Neural progenitor cell (in vitro differentiated cells): ENCODE measurements around the gene IMPDH1. TPM values are rescaled to one million over a fixed set of nuclear protein-coding genes. Genes with fewer than 3 reads are reported as not detected.

Experiments
- DNase-seq: peaks from one replicate; pipeline ENCODE4 v3.0.0-alpha.2; 2016; ENCODE audit warnings: low spot score
- H2AFZ ChIP-seq: fragments of 200-600 bp; sonication (generic); replicated peaks from 2 replicates; pipeline ENCODE4 v1.6.1; 2016; ENCODE audit warnings: antibody characterized with exemption
- H3F3A ChIP-seq: fragments of 200-600 bp; sonication (generic); 2 replicates; pipeline ENCODE4 v1.6.1; 2016; ENCODE audit warnings: antibody characterized with exemption, low read depth
- H3K27ac ChIP-seq: fragments of 200-600 bp; sonication (generic); 2 replicates; pipeline ENCODE4 v1.5.1; 2016; ENCODE audit warnings: mild to moderate bottlenecking
- H3K27me3 ChIP-seq: fragments of 200-600 bp; sonication (generic); 2 replicates; pipeline ENCODE4 v1.6.1; 2016; ENCODE audit warnings: mild to moderate bottlenecking, moderate library complexity
- H3K36me3 ChIP-seq: fragments of 200-600 bp; sonication (generic); 2 replicates; pipeline ENCODE4 v1.5.1; 2016
- H3K4me1 ChIP-seq: fragments of 200-600 bp; sonication (generic); 2 replicates; pipeline ENCODE4 v1.6.1; 2016; ENCODE audit warnings: mixed run types
- H3K4me2 ChIP-seq: fragments of 200-600 bp; sonication (generic); 2 replicates; pipeline ENCODE4 v1.6.1; 2016
- H3K4me3 ChIP-seq: fragments of 200-600 bp; sonication (generic); 2 replicates; pipeline ENCODE4 v1.5.1; 2016
- H3K79me2 ChIP-seq: fragments of 200-600 bp; sonication (generic); 2 replicates; pipeline ENCODE4 v1.6.1; 2016; ENCODE audit warnings: low read depth
- H3K9ac ChIP-seq: fragments of 200-600 bp; sonication (generic); 2 replicates; pipeline ENCODE4 v1.6.1; 2016
- H3K9me3 ChIP-seq: fragments of 200-600 bp; sonication (generic); 2 replicates; pipeline ENCODE4 v1.5.1; 2016; ENCODE audit warnings: low read depth
- H4K20me1 ChIP-seq: fragments of 200-600 bp; sonication (generic); 2 replicates; pipeline ENCODE4 v1.6.1; 2016; ENCODE audit warnings: low read depth
- H3K27ac Mint-ChIP-seq: 3 replicates; pipeline ENCODE4 v1.8.0; 2021; ENCODE audit warnings: mixed read lengths
- H3K27me3 Mint-ChIP-seq: 2 replicates; pipeline ENCODE4 v1.8.0; 2022; ENCODE audit warnings: low read depth, mild to moderate bottlenecking, inconsistent platforms, moderate library complexity, mixed read lengths; ENCODE audit not compliant: insufficient read depth
- H3K36me3 Mint-ChIP-seq: 3 replicates; pipeline ENCODE4 v1.8.0; 2021; ENCODE audit warnings: mixed read lengths
- H3K4me1 Mint-ChIP-seq: 3 replicates; pipeline ENCODE4 v1.8.0; 2021; ENCODE audit warnings: mixed read lengths
- H3K4me3 Mint-ChIP-seq: 3 replicates; pipeline ENCODE4 v1.8.0; 2021; ENCODE audit warnings: mild to moderate bottlenecking, moderate library complexity, mixed read lengths
- H3K9me3 Mint-ChIP-seq: 3 replicates; pipeline ENCODE4 v1.8.0; 2020; ENCODE audit warnings: mixed read lengths
- CTCF ChIP-seq: fragments of 200-600 bp; sonication (generic); IDR thresholded peaks from 2 replicates; pipeline ENCODE4 v1.5.1; 2017; ENCODE audit warnings: antibody characterized with exemption, mild to moderate bottlenecking
- EZH2 ChIP-seq: fragments of 200-600 bp; sonication (generic); IDR thresholded peaks from 2 replicates; pipeline ENCODE4 v1.6.1; 2017; ENCODE audit warnings: antibody characterized with exemption, mild to moderate bottlenecking, moderate library complexity
- EZH2phosphoT487 ChIP-seq: fragments of 200-600 bp; sonication (generic); IDR thresholded peaks from 2 replicates; pipeline ENCODE4 v1.6.1; 2017; ENCODE audit warnings: antibody characterized with exemption
- total RNA-seq: library from RNA; depleted of rRNA; stranded (reverse); fragments of >200 nt; gene quantifications from 2 replicates; pipeline ENCODE4 v1.2.3, GENCODE V29; 2015; ENCODE audit warnings: low replicate concordance

The IMPDH1 gene
- total RNA-seq, 1 donor from 2014 or later, result 17.0 TPM

GRCh38 chr7:128391805-128392204 is 18.0 kb downstream of the IMPDH1 start:
- Histone ChIP-seq H3F3A (peaks cover 19% of the 10 kb centered on the region), H3K4me1 (peaks cover 29% of the 10 kb centered on the region), H3K4me2 (no peak overlapping the region), H3K4me3 (no peak overlapping the region), H2AFZ (no peak overlapping the region), H3K36me3 (no peaks in the 10 kb centered on the region), H3K9ac (no peak overlapping the region), H3K9me3 (no peaks in the 10 kb centered on the region), H3K79me2 (no peaks in the 10 kb centered on the region), H3K27ac (no peak overlapping the region), H4K20me1 (no peaks in the 10 kb centered on the region), H3K27me3 (peaks cover 14% of the 10 kb centered on the region)
- no peak for DNase-seq
- Mint-ChIP-seq H3K36me3 (peaks cover 2% of the 10 kb centered on the region), H3K27me3 (peaks cover 4% of the 10 kb centered on the region), H3K4me1 (peaks cover 37% of the 10 kb centered on the region), H3K4me3 (no peak overlapping the region), H3K9me3 (no peaks in the 10 kb centered on the region), H3K27ac (no peak overlapping the region)
- no peak for TF ChIP-seq CTCF
- no peak for TF ChIP-seq EZH2phosphoT487
- TF ChIP-seq EZH2, result no peak

- Mint-ChIP-seq H3K4me3 (no peak overlapping the region), H3K36me3 (peaks cover 2% of the 10 kb centered on the region), H3K4me1 (peaks cover 43% of the 10 kb centered on the region), H3K27me3 (peaks cover 4% of the 10 kb centered on the region), H3K9me3 (no peaks in the 10 kb centered on the region), H3K27ac (no peak overlapping the region)
- Histone ChIP-seq H3K79me2 (no peaks in the 10 kb centered on the region), H2AFZ (no peak overlapping the region), H3K27me3 (peaks cover 16% of the 10 kb centered on the region), H3K9ac (no peak overlapping the region), H3K4me1 (peaks cover 32% of the 10 kb centered on the region), H4K20me1 (no peaks in the 10 kb centered on the region), H3K4me3 (no peak overlapping the region), H3K36me3 (no peaks in the 10 kb centered on the region), H3K4me2 (no peak overlapping the region), H3F3A (peaks cover 19% of the 10 kb centered on the region), H3K9me3 (no peaks in the 10 kb centered on the region), H3K27ac (no peak overlapping the region)
- TF ChIP-seq EZH2phosphoT487 (no peak), EZH2 (no peak), CTCF (no peak)
- no peak for DNase-seq
These were observed 18.8 kb downstream of the IMPDH1 start for GRCh38 chr7:128390871-128391565.

DNA sequence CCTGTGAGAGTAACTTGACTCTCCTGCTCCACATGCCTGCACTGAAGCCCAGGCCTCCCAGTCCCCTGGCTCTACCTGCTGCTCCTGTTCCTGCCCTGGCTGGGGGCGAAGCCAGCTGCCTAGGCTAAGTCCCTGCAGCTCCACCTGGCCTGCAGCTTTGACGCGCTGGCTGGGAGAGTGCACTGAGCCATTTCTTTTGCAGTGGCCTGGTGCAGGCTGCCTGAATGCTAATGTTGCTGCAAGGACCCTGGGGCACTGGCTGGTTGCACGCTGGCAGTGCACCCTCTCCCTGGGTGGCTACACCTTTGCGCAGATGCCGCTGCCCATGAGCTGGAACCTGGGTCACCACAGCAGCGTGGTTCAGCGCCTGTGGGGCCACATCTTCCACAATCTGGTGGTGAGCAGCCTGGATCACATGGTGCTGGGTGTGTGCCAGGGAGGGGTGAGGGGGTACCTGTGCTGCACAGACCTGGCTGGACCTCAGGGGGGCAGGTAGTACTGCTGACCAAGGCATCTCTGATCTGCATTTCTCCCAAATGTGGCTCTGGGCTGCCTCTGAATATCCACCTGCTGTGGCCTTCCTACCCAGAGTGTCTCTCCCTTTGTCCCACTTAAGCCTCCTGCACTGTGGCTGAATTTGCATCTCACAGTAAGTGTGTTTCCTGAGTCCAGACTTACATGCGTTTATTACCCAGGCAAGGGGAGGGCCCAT is 20.0 kb downstream of the IMPDH1 start:
- H4K20me1 ChIP-seq, result no peaks in the 10 kb centered on the region
- H3K27me3 Mint-ChIP-seq, result peaks cover 5% of the 10 kb centered on the region
- H3K4me3 ChIP-seq, result no peak overlapping the region
- H3K36me3 ChIP-seq, result no peaks in the 10 kb centered on the region
- TF ChIP-seq EZH2 (no peak), EZH2phosphoT487 (no peak), CTCF (no peak)
- peaks cover 46% of the 10 kb centered on the region for H3K4me1 Mint-ChIP-seq
- peaks cover 16% of the 10 kb centered on the region for H3K27me3 ChIP-seq
- H3K4me3 Mint-ChIP-seq, result no peak overlapping the region
- H3K9me3 ChIP-seq, result no peaks in the 10 kb centered on the region
- no peaks in the 10 kb centered on the region for H3K79me2 ChIP-seq
- H3K9ac ChIP-seq, result no peak overlapping the region
- no peaks in the 10 kb centered on the region for H3K9me3 Mint-ChIP-seq
- peaks cover 32% of the 10 kb centered on the region for H3K4me1 ChIP-seq
- DNase-seq, result no peak
- H3K36me3 Mint-ChIP-seq, result peaks cover 2% of the 10 kb centered on the region
- no peak overlapping the region for H2AFZ ChIP-seq
- no peak overlapping the region for H3K27ac Mint-ChIP-seq
- H3K27ac ChIP-seq, result no peak overlapping the region
- H3F3A ChIP-seq, result peaks cover 19% of the 10 kb centered on the region
- peak overlapping the region; percentile 48 for H3K4me2 ChIP-seq
